SK-N-SH (cell line): Measurements from ENCODE around the gene SH3D19. TPM values are rescaled to one million over a fixed set of nuclear protein-coding genes. Genes with fewer than 3 reads are reported as not detected.

Experiments used
- CTCF ChIA-PET: fragments of 300-600, 350-600 bp; formaldehyde crosslinking; extraction: SDS; loops from one replicate; lab custom pipeline; 2021; lab: Yijun Ruan, JAX
- POLR2A ChIA-PET: fragments of 350-600 bp; sonication (Branson Sonifier 250); formaldehyde crosslinking; extraction: SDS; loops from one replicate; lab custom pipeline; 2020; ENCODE audit warnings: antibody characterized with exemption, inconsistent platforms; lab: Yijun Ruan, JAX
- DNase-seq: peaks from one replicate; pipeline ENCODE4 v3.0.0; 2012
- H2AFZ ChIP-seq: fragments of 200-600 bp; sonication (generic); 2 replicates; pipeline ENCODE4 v1.8.1; 2016; ENCODE audit warnings: antibody characterized with exemption, mild to moderate bottlenecking, low read depth
- H3F3A ChIP-seq: fragments of 200-600 bp; sonication (generic); replicated peaks from 2 replicates; pipeline ENCODE3; 2016; ENCODE audit warnings: antibody characterized with exemption, mild to moderate bottlenecking; ENCODE audit not compliant: insufficient read depth
- H3K27ac ChIP-seq, 2 experiments: fragments of 200-500 bp in 1 of 2; fragments of 200-600 bp in 1 of 2; sonication (Bioruptor generic) in 1 of 2; sonication (generic), shearing (Covaris generic) in 1 of 2; 2 replicates each; pipeline versions ENCODE4 v1.5.1 to v1.6.1; 2014 to 2016; ENCODE audit warnings: low read depth in 2 of 2, inconsistent platforms in 1 of 2, low read length in 1 of 2, mild to moderate bottlenecking in 1 of 2, mixed read lengths in 1 of 2
- H3K27me3 ChIP-seq: fragments of 200-600 bp; sonication (generic), shearing (Covaris generic); 2 replicates; pipeline ENCODE4 v1.6.1; 2016; ENCODE audit warnings: mixed run types; ENCODE audit not compliant: insufficient read depth
- H3K36me3 ChIP-seq, 2 experiments: fragments of 200-500 bp in 1 of 2; fragments of 200-600 bp in 1 of 2; sonication (Bioruptor generic) in 1 of 2; sonication (generic) in 1 of 2; replicated peaks in 1 of 2; 2 replicates each; pipeline versions ENCODE3 to v1.5.1; 2014 to 2016; ENCODE audit warnings: low read length in 1 of 2, mild to moderate bottlenecking in 1 of 2; ENCODE audit not compliant: insufficient read depth in 2 of 2, control insufficient read depth in 1 of 2
- H3K4me1 ChIP-seq, 2 experiments: fragments of 200-500 bp in 1 of 2; fragments of 200-600 bp in 1 of 2; sonication (Bioruptor generic) in 1 of 2; sonication (generic), shearing (Covaris generic) in 1 of 2; 2 replicates each; pipeline versions ENCODE4 v1.5.1 to v1.6.1; 2014 to 2016; ENCODE audit warnings: low read depth in 1 of 2, low read length in 1 of 2, mixed run types in 1 of 2; ENCODE audit not compliant: insufficient read depth in 2 of 2, control insufficient read depth in 1 of 2
- H3K4me2 ChIP-seq: fragments of 200-600 bp; sonication (generic), shearing (Covaris generic); 2 replicates; pipeline ENCODE4 v1.6.1; 2017; ENCODE audit warnings: mixed run types
- H3K4me3 ChIP-seq, 2 experiments: fragments of 200-500 bp in 1 of 2; fragments of 200-600 bp in 1 of 2; sonication (Bioruptor generic) in 1 of 2; sonication (generic), shearing (Covaris generic) in 1 of 2; 2 replicates each; pipeline versions ENCODE4 v1.5.1 to v1.8.1; 2014 to 2016; ENCODE audit warnings: low read depth in 2 of 2, inconsistent platforms in 1 of 2, low read length in 1 of 2, mild to moderate bottlenecking in 1 of 2, mixed read lengths in 1 of 2, moderate library complexity in 1 of 2
- H3K79me2 ChIP-seq: fragments of 200-600 bp; sonication (generic); 2 replicates; pipeline ENCODE4 v1.8.1; 2017; ENCODE audit warnings: mild to moderate bottlenecking; ENCODE audit not compliant: insufficient read depth
- H3K9ac ChIP-seq: fragments of 200-600 bp; sonication (generic); 2 replicates; pipeline ENCODE4 v1.6.1; 2017; ENCODE audit warnings: mixed run types
- H3K9me2 ChIP-seq: fragments of 200-600 bp; sonication (generic); 2 replicates; pipeline ENCODE4 v1.6.1; 2017; ENCODE audit warnings: mixed run types
- H3K9me3 ChIP-seq: fragments of 200-600 bp; sonication (generic); 2 replicates; pipeline ENCODE4 v1.6.1; 2017; ENCODE audit warnings: mixed run types, mild to moderate bottlenecking, moderate library complexity
- H4K20me1 ChIP-seq: fragments of 200-600 bp; sonication (generic); 2 replicates; pipeline ENCODE4 v1.6.1; 2017; ENCODE audit warnings: mild to moderate bottlenecking, mixed run types; ENCODE audit not compliant: insufficient read depth
- EP300 ChIP-seq, 2 experiments: IDR thresholded peaks; 2 replicates each; pipeline versions ENCODE4 v1.4.0 to v1.6.1; 2012; ENCODE audit warnings: borderline replicate concordance in 1 of 2, low read depth in 1 of 2, low read length in 1 of 2
- EZH2phosphoT487 ChIP-seq: fragments of 200-600 bp; sonication (generic); IDR thresholded peaks from 2 replicates; pipeline ENCODE4 v1.6.1; 2017; ENCODE audit warnings: low read depth, mixed run types, mild to moderate bottlenecking, antibody characterized with exemption, moderate library complexity, borderline replicate concordance
- FOSL2 ChIP-seq: IDR thresholded peaks from 2 replicates; pipeline ENCODE4 v1.4.0; 2012; ENCODE audit warnings: low read depth, mild to moderate bottlenecking, moderate library complexity, borderline replicate concordance
- FOXJ3 ChIP-seq: sonication (generic); formaldehyde crosslinking; IDR thresholded peaks from 2 replicates; pipeline ENCODE4 v1.5.1; 2020; ENCODE audit warnings: mild to moderate bottlenecking, missing genetic modification reagents
- FOXM1 ChIP-seq: IDR thresholded peaks from 2 replicates; pipeline ENCODE4 v1.4.0; 2012; ENCODE audit warnings: low read depth, mild to moderate bottlenecking
- GABPA ChIP-seq: IDR thresholded peaks from 2 replicates; pipeline ENCODE4 v1.4.0; 2012; ENCODE audit warnings: low read depth, mild to moderate bottlenecking
- JUND ChIP-seq: IDR thresholded peaks from 2 replicates; pipeline ENCODE4 v1.4.0; 2012
- POLR2AphosphoS5 ChIP-seq: IDR thresholded peaks from 2 replicates; pipeline ENCODE4 v1.6.1; 2012; ENCODE audit warnings: low read depth, low read length
- RXRA ChIP-seq: IDR thresholded peaks from 2 replicates; pipeline ENCODE4 v1.4.0; 2012; ENCODE audit warnings: low read depth, mild to moderate bottlenecking, borderline replicate concordance
- SIN3A ChIP-seq: IDR thresholded peaks from 2 replicates; pipeline ENCODE4 v1.6.1; 2012; ENCODE audit warnings: low read depth, mild to moderate bottlenecking, low read length, moderate library complexity, borderline replicate concordance
- TCF12 ChIP-seq: IDR thresholded peaks from 2 replicates; pipeline ENCODE4 v1.4.0; 2012
- USF1 ChIP-seq: IDR thresholded peaks from 2 replicates; pipeline ENCODE4 v1.4.0; 2012; ENCODE audit warnings: low read depth, borderline replicate concordance
- WGBS: methylation state at CpG from one replicate; pipeline ENCODE4 v1.1.6; 2017; ENCODE audit warnings: low lambda C conversion rate; 5-methylcytosine and 5-hydroxymethylcytosine counted together
- polyA plus RNA-seq, 3 experiments: library from polyadenylated mRNA; depleted of rRNA; stranded (reverse); fragments of >200 nt; gene quantifications; 2 replicates each; pipeline ENCODE4 v1.2.3, GENCODE V29; 2012
- TF ChIP-seq, protein P1 (sequence below): fragments of 150-350 bp; IDR thresholded peaks from 2 replicates; pipeline ENCODE4 v1.6.1; 2016; ENCODE audit warnings: mild to moderate bottlenecking, low read depth, low read length
- TF ChIP-seq, protein P2 (sequence below): IDR thresholded peaks from 2 replicates; pipeline ENCODE4; 2012
- TF ChIP-seq, protein P3 (sequence below): IDR thresholded peaks from 2 replicates; pipeline ENCODE4 v1.6.1; 2012; ENCODE audit warnings: mild to moderate bottlenecking, low read depth, low read length, moderate library complexity

Gene SH3D19
- polyA plus RNA-seq, 1 of the 3 experiments (the other 2 are of a cell fraction): 7.1 TPM

- Histone ChIP-seq H3K36me3 (no peaks in the 10 kb centered on the region), H3K9ac (no peak overlapping the region), H3F3A (no peaks in the 10 kb centered on the region), H3K79me2 (no peaks in the 10 kb centered on the region), H2AFZ (peak overlapping the region; percentile 51; the same call in 1 of the 2 replicates), H3K4me3 (no peak overlapping the region), H3K27me3 (no peaks in the 10 kb centered on the region), H3K9me3 (no peaks in the 10 kb centered on the region), H3K9me2 (no peaks in the 10 kb centered on the region), H3K4me1 (peaks cover 0 to 5% of the 10 kb centered on the region in 2 experiments; a peak in 1 of 4 replicates), H3K27ac (no peak overlapping the region), H4K20me1 (no peaks in the 10 kb centered on the region), H3K4me2 (no peak overlapping the region)
- TF ChIP-seq FOSL2 (no peak), FOXJ3 (CRISPR knock-in tag) (no peak), FOXM1 (no peak), USF1 (no peak), GABPA (no peak), RXRA (no peak), TCF12 (no peak), EZH2phosphoT487 (no peak), SIN3A (no peak), POLR2AphosphoS5 (no peak), EP300 (IDR thresholded peaks at IDR 0.05; ENCODE audit: borderline replicate concordance in 1 of 2, low read depth in 1 of 2, low read length in 1 of 2) (no peak), JUND (no peak)
- TF ChIP-seq, protein P1, sequence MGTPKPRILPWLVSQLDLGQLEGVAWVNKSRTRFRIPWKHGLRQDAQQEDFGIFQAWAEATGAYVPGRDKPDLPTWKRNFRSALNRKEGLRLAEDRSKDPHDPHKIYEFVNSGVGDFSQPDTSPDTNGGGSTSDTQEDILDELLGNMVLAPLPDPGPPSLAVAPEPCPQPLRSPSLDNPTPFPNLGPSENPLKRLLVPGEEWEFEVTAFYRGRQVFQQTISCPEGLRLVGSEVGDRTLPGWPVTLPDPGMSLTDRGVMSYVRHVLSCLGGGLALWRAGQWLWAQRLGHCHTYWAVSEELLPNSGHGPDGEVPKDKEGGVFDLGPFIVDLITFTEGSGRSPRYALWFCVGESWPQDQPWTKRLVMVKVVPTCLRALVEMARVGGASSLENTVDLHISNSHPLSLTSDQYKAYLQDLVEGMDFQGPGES: no peak
- TF ChIP-seq, protein P2, sequence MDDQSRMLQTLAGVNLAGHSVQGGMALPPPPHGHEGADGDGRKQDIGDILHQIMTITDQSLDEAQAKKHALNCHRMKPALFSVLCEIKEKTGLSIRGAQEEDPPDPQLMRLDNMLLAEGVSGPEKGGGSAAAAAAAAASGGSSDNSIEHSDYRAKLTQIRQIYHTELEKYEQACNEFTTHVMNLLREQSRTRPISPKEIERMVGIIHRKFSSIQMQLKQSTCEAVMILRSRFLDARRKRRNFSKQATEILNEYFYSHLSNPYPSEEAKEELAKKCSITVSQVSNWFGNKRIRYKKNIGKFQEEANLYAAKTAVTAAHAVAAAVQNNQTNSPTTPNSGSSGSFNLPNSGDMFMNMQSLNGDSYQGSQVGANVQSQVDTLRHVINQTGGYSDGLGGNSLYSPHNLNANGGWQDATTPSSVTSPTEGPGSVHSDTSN: no peak
- TF ChIP-seq, protein P3, sequence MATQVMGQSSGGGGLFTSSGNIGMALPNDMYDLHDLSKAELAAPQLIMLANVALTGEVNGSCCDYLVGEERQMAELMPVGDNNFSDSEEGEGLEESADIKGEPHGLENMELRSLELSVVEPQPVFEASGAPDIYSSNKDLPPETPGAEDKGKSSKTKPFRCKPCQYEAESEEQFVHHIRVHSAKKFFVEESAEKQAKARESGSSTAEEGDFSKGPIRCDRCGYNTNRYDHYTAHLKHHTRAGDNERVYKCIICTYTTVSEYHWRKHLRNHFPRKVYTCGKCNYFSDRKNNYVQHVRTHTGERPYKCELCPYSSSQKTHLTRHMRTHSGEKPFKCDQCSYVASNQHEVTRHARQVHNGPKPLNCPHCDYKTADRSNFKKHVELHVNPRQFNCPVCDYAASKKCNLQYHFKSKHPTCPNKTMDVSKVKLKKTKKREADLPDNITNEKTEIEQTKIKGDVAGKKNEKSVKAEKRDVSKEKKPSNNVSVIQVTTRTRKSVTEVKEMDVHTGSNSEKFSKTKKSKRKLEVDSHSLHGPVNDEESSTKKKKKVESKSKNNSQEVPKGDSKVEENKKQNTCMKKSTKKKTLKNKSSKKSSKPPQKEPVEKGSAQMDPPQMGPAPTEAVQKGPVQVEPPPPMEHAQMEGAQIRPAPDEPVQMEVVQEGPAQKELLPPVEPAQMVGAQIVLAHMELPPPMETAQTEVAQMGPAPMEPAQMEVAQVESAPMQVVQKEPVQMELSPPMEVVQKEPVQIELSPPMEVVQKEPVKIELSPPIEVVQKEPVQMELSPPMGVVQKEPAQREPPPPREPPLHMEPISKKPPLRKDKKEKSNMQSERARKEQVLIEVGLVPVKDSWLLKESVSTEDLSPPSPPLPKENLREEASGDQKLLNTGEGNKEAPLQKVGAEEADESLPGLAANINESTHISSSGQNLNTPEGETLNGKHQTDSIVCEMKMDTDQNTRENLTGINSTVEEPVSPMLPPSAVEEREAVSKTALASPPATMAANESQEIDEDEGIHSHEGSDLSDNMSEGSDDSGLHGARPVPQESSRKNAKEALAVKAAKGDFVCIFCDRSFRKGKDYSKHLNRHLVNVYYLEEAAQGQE: no peak
- ChIA-PET POLR2A (no interaction called here), CTCF (interaction anchor here (0.6 to 3.9 kb wide), 4 partner anchors 244 to 776 kb away, joined by 3 to 18 read pairs (median 4); no protein-coding TSS in a partner anchor)
- DNase-seq: no peak
- 100% methylated on average over 2 of the region's 2 CpGs for WGBS
Observed at GRCh38 chr4:151361126-151361525, 35.7 kb upstream of the SH3D19 start.
